SU-DHL-6 (cell line): ENCODE data around the gene CFAP69.

ENCODE experiments used
- H2AFZ ChIP-seq: fragments of 200-600 bp; sonication (generic); 2 replicates; pipeline ENCODE4 v1.6.1; 2014; ENCODE audit warnings: low read depth, mild to moderate bottlenecking, moderate library complexity, mixed read lengths, antibody characterized with exemption, low read length; ENCODE audit not compliant: severe bottlenecking
- H3F3A ChIP-seq: fragments of 200-600 bp; shearing (Covaris generic); 2 replicates; pipeline ENCODE4 v1.6.0; 2016; ENCODE audit warnings: antibody characterized with exemption, mild to moderate bottlenecking; ENCODE audit not compliant: insufficient read depth
- H3K27ac ChIP-seq: fragments of 200-600 bp; sonication (generic); 2 replicates; pipeline ENCODE4 v1.5.1; 2016; ENCODE audit warnings: low read depth, mild to moderate bottlenecking, low read length, moderate library complexity, mixed read lengths
- H3K27me3 ChIP-seq: fragments of 200-600 bp; sonication (generic), shearing (Covaris generic); 2 replicates; pipeline ENCODE4 v1.6.0; 2014; ENCODE audit warnings: mild to moderate bottlenecking, low read length
- H3K36me3 ChIP-seq: fragments of 200-600 bp; sonication (generic); 2 replicates; pipeline ENCODE4 v1.6.1; 2014; ENCODE audit warnings: mild to moderate bottlenecking, low read length, mixed read lengths
- H3K4me2 ChIP-seq: fragments of 300-600, 200-600 bp; shearing (Covaris generic), sonication (generic); 2 replicates; pipeline ENCODE4 v1.6.0; 2014; ENCODE audit warnings: low read length, low read depth, mild to moderate bottlenecking; ENCODE audit not compliant: poor library complexity, severe bottlenecking
- H3K4me3 ChIP-seq: fragments of 200-600 bp; sonication (generic); 2 replicates; pipeline ENCODE4 v1.5.1; 2014; ENCODE audit warnings: antibody characterized with exemption, low read length, mild to moderate bottlenecking, mixed read lengths; ENCODE audit not compliant: insufficient read depth, poor library complexity, severe bottlenecking
- H3K79me2 ChIP-seq: fragments of 200-600 bp; sonication (generic); 2 replicates; pipeline ENCODE4 v1.6.1; 2014; ENCODE audit warnings: mild to moderate bottlenecking, low read length, moderate library complexity; ENCODE audit not compliant: insufficient read depth
- H3K9ac ChIP-seq: fragments of 200-600 bp; sonication (generic); 2 replicates; pipeline ENCODE4 v1.7.0; 2014; ENCODE audit warnings: mild to moderate bottlenecking, low read length
- H3K9me2 ChIP-seq: fragments of 200-600 bp; sonication (generic); replicated peaks from 2 replicates; pipeline ENCODE4 v1.6.1; 2014; ENCODE audit warnings: low read length; ENCODE audit not compliant: insufficient read depth
- H3K9me3 ChIP-seq: fragments of 200-600 bp; sonication (generic); 2 replicates; pipeline ENCODE4 v1.6.1; 2014; ENCODE audit warnings: low read length, mixed read lengths; ENCODE audit not compliant: insufficient read depth
- H4K20me1 ChIP-seq: fragments of 200-600 bp; sonication (generic); 2 replicates; pipeline ENCODE4 v1.6.1; 2014; ENCODE audit warnings: low read depth, mild to moderate bottlenecking, antibody characterized with exemption, low read length, moderate library complexity, mixed read lengths
- CTCF ChIP-seq: fragments of 200-600 bp; sonication (generic); IDR thresholded peaks from one replicate; pipeline ENCODE4 v1.5.1; 2017; ENCODE audit warnings: antibody characterized with exemption, mild to moderate bottlenecking, low read length, moderate library complexity; ENCODE audit not compliant: insufficient read depth, poor library complexity, severe bottlenecking
- EZH2phosphoT487 ChIP-seq: fragments of 200-600 bp; sonication (generic), shearing (Covaris generic); conservative IDR thresholded peaks from 2 replicates; pipeline ENCODE4 v1.6.1; 2018; ENCODE audit warnings: mild to moderate bottlenecking, antibody characterized with exemption, low read length, moderate library complexity, mixed read lengths

The CFAP69 gene

GRCh38 chr7:90239625-90240228 lies 5.2 kb upstream of the CFAP69 start:
- no peaks in the 10 kb centered on the region for H3F3A ChIP-seq
- H3K36me3 ChIP-seq = no peaks in the 10 kb centered on the region
- H2AFZ ChIP-seq = peak overlapping the region; percentile 16
- no peaks in the 10 kb centered on the region for H4K20me1 ChIP-seq
- no peak overlapping the region for H3K27ac ChIP-seq
- TF ChIP-seq CTCF = no peak
- no peak for TF ChIP-seq EZH2phosphoT487
- no peaks in the 10 kb centered on the region for H3K27me3 ChIP-seq
- no peaks in the 10 kb centered on the region for H3K9me3 ChIP-seq
- no peak overlapping the region for H3K4me3 ChIP-seq
- H3K9ac ChIP-seq = no peak overlapping the region
- H3K9me2 ChIP-seq = no peaks in the 10 kb centered on the region
- peak overlapping the region; percentile 26 for H3K4me2 ChIP-seq
- H3K79me2 ChIP-seq = no peaks in the 10 kb centered on the region

- Histone ChIP-seq H3K79me2 (no peaks in the 10 kb centered on the region), H3F3A (no peaks in the 10 kb centered on the region), H3K9me2 (no peaks in the 10 kb centered on the region), H3K4me2 (no peak overlapping the region), H3K36me3 (no peaks in the 10 kb centered on the region), H3K4me3 (no peak overlapping the region), H2AFZ (no peak overlapping the region), H3K9ac (no peak overlapping the region), H4K20me1 (no peaks in the 10 kb centered on the region), H3K27ac (no peak overlapping the region), H3K9me3 (no peaks in the 10 kb centered on the region), H3K27me3 (no peaks in the 10 kb centered on the region)
- TF ChIP-seq CTCF (no peak), EZH2phosphoT487 (no peak)
These were observed 2.4 kb upstream of the CFAP69 start for GRCh38 chr7:90242369-90243168.

- no peaks in the 10 kb centered on the region for H4K20me1 ChIP-seq
- H3K79me2 ChIP-seq = no peaks in the 10 kb centered on the region
- no peak overlapping the region for H3K4me3 ChIP-seq
- no peaks in the 10 kb centered on the region for H3K9me2 ChIP-seq
- no peaks in the 10 kb centered on the region for H3K36me3 ChIP-seq
- H3K9ac ChIP-seq = no peak overlapping the region
- H3F3A ChIP-seq = no peaks in the 10 kb centered on the region
- no peak for TF ChIP-seq EZH2phosphoT487
- no peak for TF ChIP-seq CTCF
- no peaks in the 10 kb centered on the region for H3K9me3 ChIP-seq
- H3K4me2 ChIP-seq = no peak overlapping the region
- no peak overlapping the region for H3K27ac ChIP-seq
- H3K27me3 ChIP-seq = no peaks in the 10 kb centered on the region
- H2AFZ ChIP-seq = no peak overlapping the region
These were observed 1.4 kb upstream of the CFAP69 start for GRCh38 chr7:90243556-90243955.
